Colonic mucosa (tissue), 4 donors: ENCODE results near the gene ADAMTS16. TPM values are rescaled to one million over a fixed set of nuclear protein-coding genes. Genes with fewer than 3 reads are reported as not detected.

Experiments used
- DNase-seq: peaks from one replicate; pipeline ENCODE4 v3.0.0-alpha.2; 2020
- H3K27ac ChIP-seq: fragments of 200-600 bp; one replicate; pipeline ENCODE4 v1.8.0; 2021
- H3K27me3 ChIP-seq: fragments of 200-600 bp; one replicate; pipeline ENCODE4 v1.8.0; 2021
- H3K36me3 ChIP-seq: fragments of 200-600 bp; one replicate; pipeline ENCODE4 v1.8.0; 2021
- H3K4me1 ChIP-seq: fragments of 200-600 bp; one replicate; pipeline ENCODE4 v1.8.0; 2021; ENCODE audit warnings: mild to moderate bottlenecking
- H3K4me3 ChIP-seq: fragments of 200-600 bp; one replicate; pipeline ENCODE4 v1.8.0; 2021
- H3K9ac ChIP-seq, 2 donors: one replicate each; pipeline ENCODE4 v1.7.0; 2013; ENCODE audit warnings: control low read depth in 2 of 2, low read depth in 2 of 2, low read length in 2 of 2
- H3K9me3 ChIP-seq: fragments of 200-600 bp; one replicate; pipeline ENCODE4 v1.8.0; 2021
- CTCF ChIP-seq: fragments of 200-600 bp; IDR thresholded peaks from one replicate; pipeline ENCODE4 v1.8.0; 2022; ENCODE audit warnings: antibody characterized with exemption, mild to moderate bottlenecking
- intact Hi-C: fragments of 100-400 bp; cut with DNase I; formaldehyde crosslinking; loops from one replicate; pipeline ENCODE4 v1.14.1; 2022
- total RNA-seq, 2 donors: library from RNA; stranded (reverse); fragmentation: NEBNext Ultra II Directional in 1 of 2; extraction: Animal tissue kit (Norgen Biotek cat#: 25700) in 1 of 2; gene quantifications; one replicate each; pipeline ENCODE4 v1.2.1, GENCODE V29; 2021
- donor health status: healthy.
- donor health status: DM: no; HTN: no; CAD: no.
- donor health status: DM: no; HTN: no; CAD: no.

Gene ADAMTS16
- total RNA-seq, 2 donors from 2014 or later, result 0.16 TPM; not detected in 1

- no peaks in the 10 kb centered on the region for H3K9me3 ChIP-seq
- no peaks in the 10 kb centered on the region for H3K36me3 ChIP-seq
- DNase-seq, result no peak
- no peak overlapping the region for H3K27ac ChIP-seq
- H3K4me1 ChIP-seq, result no peaks in the 10 kb centered on the region
- intact Hi-C loops, result no loop called here
- TF ChIP-seq CTCF, result no peak
- H3K4me3 ChIP-seq, result no peak overlapping the region
- H3K9ac ChIP-seq, result no peak overlapping the region
- H3K27me3 ChIP-seq, result no peaks in the 10 kb centered on the region
Measured at GRCh38 chr5:5242056-5242455, 101.9 kb downstream of the ADAMTS16 start.

- no peak for TF ChIP-seq CTCF
- no peaks in the 10 kb centered on the region for H3K27me3 ChIP-seq
- H3K4me3 ChIP-seq, result no peak overlapping the region
- H3K4me1 ChIP-seq, result no peaks in the 10 kb centered on the region
- no peaks in the 10 kb centered on the region for H3K36me3 ChIP-seq
- no peak for DNase-seq
- no peaks in the 10 kb centered on the region for H3K9me3 ChIP-seq
- intact Hi-C loops, result no loop called here
- no peak overlapping the region for H3K27ac ChIP-seq
- no peak overlapping the region for H3K9ac ChIP-seq
Measured at GRCh38 chr5:5246736-5247135, 106.6 kb downstream of the ADAMTS16 start.

- no peaks in the 10 kb centered on the region for H3K27me3 ChIP-seq
- H3K9me3 ChIP-seq, result peaks cover 4% of the 10 kb centered on the region
- no peaks in the 10 kb centered on the region for H3K4me1 ChIP-seq
- no peak for DNase-seq
- no peak for TF ChIP-seq CTCF
- no peak overlapping the region for H3K27ac ChIP-seq
- H3K36me3 ChIP-seq, result no peaks in the 10 kb centered on the region
- no peak overlapping the region for H3K4me3 ChIP-seq
- intact Hi-C loops, result no loop called here
- no peak overlapping the region for H3K9ac ChIP-seq
Measured at GRCh38 chr5:5250758-5251157, 110.6 kb downstream of the ADAMTS16 start.

GRCh38 chr5:5252106-5252505 lies 112.0 kb downstream of the ADAMTS16 start:
- DNase-seq, result no peak
- no peak overlapping the region for H3K27ac ChIP-seq
- H3K27me3 ChIP-seq, result no peaks in the 10 kb centered on the region
- no peaks in the 10 kb centered on the region for H3K36me3 ChIP-seq
- intact Hi-C loops, result no loop called here
- no peak overlapping the region for H3K9ac ChIP-seq
- peaks cover 4% of the 10 kb centered on the region for H3K9me3 ChIP-seq
- H3K4me1 ChIP-seq, result no peaks in the 10 kb centered on the region
- TF ChIP-seq CTCF, result no peak
- H3K4me3 ChIP-seq, result no peak overlapping the region

GRCh38 chr5:5257353-5257752 lies 117.2 kb downstream of the ADAMTS16 start:
- DNase-seq, result no peak
- H3K4me3 ChIP-seq, result no peak overlapping the region
- no peak overlapping the region for H3K9ac ChIP-seq
- H3K27ac ChIP-seq, result no peak overlapping the region
- no peaks in the 10 kb centered on the region for H3K36me3 ChIP-seq
- intact Hi-C loops, result no loop called here
- H3K9me3 ChIP-seq, result peaks cover 4% of the 10 kb centered on the region
- H3K27me3 ChIP-seq, result no peaks in the 10 kb centered on the region
- no peak for TF ChIP-seq CTCF
- H3K4me1 ChIP-seq, result no peaks in the 10 kb centered on the region

- DNase-seq, result no peak
- no peaks in the 10 kb centered on the region for H3K4me1 ChIP-seq
- peaks cover 4% of the 10 kb centered on the region for H3K9me3 ChIP-seq
- H3K9ac ChIP-seq, result no peak overlapping the region
- no peak overlapping the region for H3K27ac ChIP-seq
- H3K27me3 ChIP-seq, result no peaks in the 10 kb centered on the region
- no peak for TF ChIP-seq CTCF
- intact Hi-C loops, result no loop called here
- H3K36me3 ChIP-seq, result no peaks in the 10 kb centered on the region
- no peak overlapping the region for H3K4me3 ChIP-seq
Measured at GRCh38 chr5:5258564-5258963, 118.4 kb downstream of the ADAMTS16 start.
